Kidney (tissue), 14 donors: Measurements from ENCODE around the gene NFATC2. TPM values are rescaled to one million over a fixed set of nuclear protein-coding genes. Genes with fewer than 3 reads are reported as not detected.

Source experiments
- DNase-seq, 5 donors: peaks; one replicate each; pipeline ENCODE4 v3.0.0-alpha.2; 2013 to 2020
- FAIRE-seq: peaks from 2 replicates; lab custom pipeline; 2012; peaks lifted over from hg19 to GRCh38; lab: Jason Lieb, UNC
- H3K27ac ChIP-seq, 2 donors: one replicate each; pipeline ENCODE4 v1.7.0; 2013; ENCODE audit warnings: low read depth in 2 of 2, low read length in 2 of 2, inconsistent platforms in 1 of 2
- H3K27me3 ChIP-seq: one replicate; pipeline ENCODE4 v1.7.1; 2013; ENCODE audit warnings: low read length, inconsistent platforms; ENCODE audit not compliant: control insufficient read depth, insufficient read depth
- H3K36me3 ChIP-seq, 3 donors: one replicate each; pipeline versions ENCODE4 v1.7.0 to v1.7.1; 2013; ENCODE audit warnings: low read length in 3 of 3, control low read depth in 1 of 3, inconsistent platforms in 1 of 3; ENCODE audit not compliant: insufficient read depth in 3 of 3, control insufficient read depth in 2 of 3
- H3K4me1 ChIP-seq, 3 donors: one replicate each; pipeline versions ENCODE4 v1.7.0 to v1.7.1; 2013; ENCODE audit warnings: low read length in 3 of 3, inconsistent platforms in 1 of 3, low read depth in 1 of 3; ENCODE audit not compliant: control insufficient read depth in 2 of 3, insufficient read depth in 2 of 3
- H3K4me3 ChIP-seq, 3 donors: one replicate each; pipeline versions ENCODE4 v1.7.0 to v1.8.1; 2013; ENCODE audit warnings: low read length in 3 of 3, control low read depth in 1 of 3, inconsistent platforms in 1 of 3
- H3K9ac ChIP-seq, 3 donors: one replicate each; pipeline versions ENCODE4 v1.7.0 to v1.7.1; 2013; ENCODE audit warnings: low read length in 3 of 3, control low read depth in 1 of 3, inconsistent platforms in 1 of 3
- H3K9me3 ChIP-seq, 3 donors: one replicate each; pipeline versions ENCODE4 v1.7.0 to v1.7.1; 2013; ENCODE audit warnings: low read length in 3 of 3, control low read depth in 1 of 3, inconsistent platforms in 1 of 3; ENCODE audit not compliant: control insufficient read depth in 2 of 3, insufficient read depth in 1 of 3
- intact Hi-C: fragments of 100-400 bp; cut with DNase I; formaldehyde crosslinking; loops from one replicate; pipeline ENCODE4 v1.11.1; 2022
- polyA plus RNA-seq: library from polyadenylated mRNA; stranded (reverse); fragments of 350-450 nt; fragmentation: Illumina TruSeq; extraction: RNeasy Lipid Tissue Mini Kit (QIAGEN cat#74804); gene quantifications from one replicate; pipeline ENCODE4 v1.2.3, GENCODE V29; 2014; ENCODE audit warnings: low read depth, low replicate concordance; ENCODE audit not compliant: insufficient read depth
- total RNA-seq: library from RNA; stranded (reverse); fragmentation: NEBNext Ultra II Directional; extraction: Animal tissue kit (Norgen Biotek cat#: 25700); gene quantifications from one replicate; pipeline ENCODE4 v1.2.1, GENCODE V29; 2021
- TF ChIP-seq, protein P1 (sequence below): IDR thresholded peaks from 3 replicates; pipeline ENCODE4 v1.5.1; 2012; ENCODE audit warnings: mild to moderate bottlenecking, moderate library complexity, borderline replicate concordance; ENCODE audit not compliant: insufficient read depth; ENCODE audit errors: extremely low read depth
- donor health status: control.
- donor health status: control.
- donor health status: control.
- donor health status: control.
- donor health status: control.
- donor health status: DM: yes; HTN: yes; CAD: no.
- donor health status: Normal renal cell carcinoma (clear cell type).

The NFATC2 gene
- total and polyA plus RNA-seq, 2 donors from 2014 or later, result 0.73 to 10.5 TPM

DNA sequence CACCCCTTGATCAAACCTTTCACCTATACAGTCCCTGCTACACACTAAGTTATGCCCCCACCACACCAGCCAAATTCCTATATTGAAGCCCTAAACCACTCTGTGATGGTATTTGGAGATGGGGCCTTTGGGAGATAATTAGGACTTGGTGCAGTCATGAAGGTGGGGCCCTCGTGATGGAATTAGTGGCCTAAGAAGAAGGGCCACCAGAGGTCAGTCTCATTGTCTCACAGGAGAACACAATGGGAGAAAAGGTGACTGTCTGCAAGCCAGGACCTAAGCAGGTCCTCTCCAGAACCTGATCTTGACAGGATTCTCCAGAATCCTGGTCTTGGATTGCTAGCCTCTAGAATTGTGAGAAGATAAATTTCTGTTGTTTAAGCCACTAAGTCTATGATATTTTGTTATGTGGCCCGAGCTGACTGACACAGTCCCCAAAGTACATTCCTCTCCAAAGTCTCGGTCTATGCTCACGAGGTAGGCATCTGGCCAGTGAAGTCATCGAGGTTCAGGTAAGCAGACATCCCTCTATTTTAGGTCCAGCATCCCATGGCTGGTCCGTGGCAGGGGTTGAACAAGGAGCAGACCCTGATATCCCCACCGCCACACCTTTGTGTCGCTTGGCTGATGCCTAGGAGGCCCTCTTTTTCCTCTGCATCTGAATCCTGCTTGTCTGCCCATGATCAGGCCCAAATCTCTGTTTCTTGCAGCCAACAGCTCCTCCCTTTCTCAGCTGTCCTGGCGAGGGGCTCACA, 138.9 kb downstream of the NFATC2 start:
- Histone ChIP-seq H3K27ac (no peak overlapping the region), H3K4me1 (no peaks in the 10 kb centered on the region), H3K9ac (no peak overlapping the region), H3K36me3 (no peaks in the 10 kb centered on the region), H3K27me3 (no peaks in the 10 kb centered on the region), H3K4me3 (no peak overlapping the region), H3K9me3 (no peaks in the 10 kb centered on the region)
- FAIRE-seq, result no peak
- intact Hi-C loops, result no loop called here
- DNase-seq, result no peak
- TF ChIP-seq, protein P1, sequence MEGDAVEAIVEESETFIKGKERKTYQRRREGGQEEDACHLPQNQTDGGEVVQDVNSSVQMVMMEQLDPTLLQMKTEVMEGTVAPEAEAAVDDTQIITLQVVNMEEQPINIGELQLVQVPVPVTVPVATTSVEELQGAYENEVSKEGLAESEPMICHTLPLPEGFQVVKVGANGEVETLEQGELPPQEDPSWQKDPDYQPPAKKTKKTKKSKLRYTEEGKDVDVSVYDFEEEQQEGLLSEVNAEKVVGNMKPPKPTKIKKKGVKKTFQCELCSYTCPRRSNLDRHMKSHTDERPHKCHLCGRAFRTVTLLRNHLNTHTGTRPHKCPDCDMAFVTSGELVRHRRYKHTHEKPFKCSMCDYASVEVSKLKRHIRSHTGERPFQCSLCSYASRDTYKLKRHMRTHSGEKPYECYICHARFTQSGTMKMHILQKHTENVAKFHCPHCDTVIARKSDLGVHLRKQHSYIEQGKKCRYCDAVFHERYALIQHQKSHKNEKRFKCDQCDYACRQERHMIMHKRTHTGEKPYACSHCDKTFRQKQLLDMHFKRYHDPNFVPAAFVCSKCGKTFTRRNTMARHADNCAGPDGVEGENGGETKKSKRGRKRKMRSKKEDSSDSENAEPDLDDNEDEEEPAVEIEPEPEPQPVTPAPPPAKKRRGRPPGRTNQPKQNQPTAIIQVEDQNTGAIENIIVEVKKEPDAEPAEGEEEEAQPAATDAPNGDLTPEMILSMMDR, result no peak

DNA sequence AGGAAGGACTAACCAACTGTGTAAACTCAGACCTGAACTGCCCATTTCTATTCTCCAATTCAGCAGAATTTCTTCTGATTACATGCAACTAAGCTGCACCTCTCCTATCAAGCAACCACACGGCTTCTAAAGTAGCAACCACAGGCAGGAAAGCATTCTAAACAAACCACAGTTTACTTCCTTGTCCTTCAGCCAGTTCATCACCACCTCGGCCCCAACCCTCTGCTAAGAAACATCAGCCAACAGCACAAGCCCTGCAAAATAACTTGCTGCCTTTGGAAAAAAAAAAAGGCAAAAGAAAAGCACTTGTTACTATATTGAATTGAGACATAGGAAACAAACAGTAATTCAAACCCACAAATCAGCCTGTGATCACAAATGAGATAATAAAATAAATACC, 140.3 kb downstream of the NFATC2 start:
- H3K36me3 ChIP-seq, result no peaks in the 10 kb centered on the region
- DNase-seq, result no peak
- no peak for FAIRE-seq
- TF ChIP-seq, protein P1, result no peak
- no peak overlapping the region for H3K9ac ChIP-seq
- no peaks in the 10 kb centered on the region for H3K27me3 ChIP-seq
- H3K4me1 ChIP-seq, result no peaks in the 10 kb centered on the region
- intact Hi-C loops, result no loop called here
- no peak overlapping the region for H3K4me3 ChIP-seq
- no peak overlapping the region for H3K27ac ChIP-seq
- H3K9me3 ChIP-seq, result no peaks in the 10 kb centered on the region

DNA sequence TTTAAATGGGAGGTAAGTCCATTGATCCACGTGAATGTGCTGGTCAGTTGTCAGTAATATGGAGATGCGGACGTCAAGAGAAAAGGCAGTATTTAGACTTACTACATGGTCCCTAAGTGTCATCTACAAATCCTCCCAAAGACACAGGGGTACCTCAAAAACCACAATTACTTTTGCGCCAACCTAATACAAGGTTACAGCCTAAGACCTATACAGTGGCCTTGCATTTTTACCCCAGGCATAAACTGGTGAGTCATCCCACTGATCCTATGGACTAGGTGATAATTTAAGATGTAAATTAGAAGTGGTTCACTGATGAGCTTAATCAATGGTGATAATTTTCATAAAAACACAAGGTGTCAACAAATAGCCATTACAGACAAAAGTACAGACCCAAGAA, 141.0 kb downstream of the NFATC2 start:
- H3K36me3 ChIP-seq, result no peaks in the 10 kb centered on the region
- no peaks in the 10 kb centered on the region for H3K4me1 ChIP-seq
- no peaks in the 10 kb centered on the region for H3K9me3 ChIP-seq
- intact Hi-C loops, result no loop called here
- H3K4me3 ChIP-seq, result no peak overlapping the region
- FAIRE-seq (no peak), DNase-seq (no peak)
- no peak overlapping the region for H3K27ac ChIP-seq
- no peak overlapping the region for H3K9ac ChIP-seq
- H3K27me3 ChIP-seq, result no peaks in the 10 kb centered on the region
- TF ChIP-seq, protein P1, result no peak
